H9 (cell line): ENCODE results near the gene DNAJC15. TPM values are rescaled to one million over a fixed set of nuclear protein-coding genes. Genes with fewer than 3 reads are reported as not detected.

Experiments
- DNase-seq: peaks from one replicate; pipeline ENCODE4 v3.0.0-alpha.2; 2017
- H2AFZ ChIP-seq: one replicate; pipeline ENCODE4 v1.6.1; 2013; ENCODE audit warnings: mild to moderate bottlenecking, low read length, control low read depth, moderate library complexity
- H2AK5ac ChIP-seq: 2 replicates; pipeline ENCODE4 v1.6.1; 2013; ENCODE audit warnings: low read length, control low read depth, mixed read lengths; ENCODE audit not compliant: insufficient read length
- H2BK120ac ChIP-seq: one replicate; pipeline ENCODE4 v1.6.1; 2013; ENCODE audit warnings: low read depth, mild to moderate bottlenecking, low read length, control low read depth, inconsistent platforms; ENCODE audit not compliant: poor library complexity, severe bottlenecking
- H2BK12ac ChIP-seq: 2 replicates; pipeline ENCODE4 v1.6.1; 2013; ENCODE audit warnings: low read length, control low read depth, mixed read lengths, low read depth; ENCODE audit not compliant: insufficient read length
- H2BK15ac ChIP-seq: 2 replicates; pipeline ENCODE4 v1.6.1; 2013; ENCODE audit warnings: low read depth, low read length, control low read depth
- H2BK20ac ChIP-seq: one replicate; pipeline ENCODE4 v1.6.1; 2013; ENCODE audit warnings: low read depth, mild to moderate bottlenecking, low read length, control low read depth, inconsistent platforms; ENCODE audit not compliant: poor library complexity, severe bottlenecking
- H2BK5ac ChIP-seq: 2 replicates; pipeline ENCODE4 v1.6.1; 2013; ENCODE audit warnings: low read length, control low read depth, mixed read lengths; ENCODE audit not compliant: insufficient read length
- H3K14ac ChIP-seq: 2 replicates; pipeline ENCODE4 v1.6.1; 2013; ENCODE audit warnings: low read length, control low read depth; ENCODE audit not compliant: insufficient read depth
- H3K18ac ChIP-seq: 2 replicates; pipeline ENCODE4 v1.6.1; 2013; ENCODE audit warnings: low read depth, mild to moderate bottlenecking, mixed read lengths, low read length, control low read depth; ENCODE audit not compliant: insufficient read length
- H3K23ac ChIP-seq: 2 replicates; pipeline ENCODE4 v1.6.1; 2013; ENCODE audit warnings: low read length, control low read depth, mixed read lengths, low read depth; ENCODE audit not compliant: insufficient read length
- H3K23me2 ChIP-seq: 2 replicates; pipeline ENCODE4 v1.6.1; 2013; ENCODE audit warnings: low read depth, mild to moderate bottlenecking, mixed read lengths, low read length, control low read depth; ENCODE audit not compliant: insufficient read length, poor library complexity, severe bottlenecking
- H3K27ac ChIP-seq: 2 replicates; pipeline ENCODE4 v1.5.1; 2013; ENCODE audit warnings: low read length, control low read depth, mixed read lengths, low read depth; ENCODE audit not compliant: insufficient read length
- H3K27me3 ChIP-seq: 2 replicates; pipeline ENCODE4 v1.6.1; 2013; ENCODE audit warnings: low read length, control low read depth, inconsistent platforms; ENCODE audit not compliant: insufficient read depth
- H3K4ac ChIP-seq: 2 replicates; pipeline ENCODE4 v1.6.1; 2013; ENCODE audit warnings: low read depth, mild to moderate bottlenecking, control low read depth, inconsistent platforms, low read length, moderate library complexity
- H3K4me1 ChIP-seq: 2 replicates; pipeline ENCODE4 v1.6.1; 2013; ENCODE audit warnings: low read length, control low read depth, inconsistent platforms; ENCODE audit not compliant: insufficient read depth
- H3K4me2 ChIP-seq: 2 replicates; pipeline ENCODE4 v1.6.1; 2013; ENCODE audit warnings: low read length, control low read depth, mixed read lengths; ENCODE audit not compliant: insufficient read length, insufficient read depth
- H3K56ac ChIP-seq: 2 replicates; pipeline ENCODE4 v1.6.1; 2013; ENCODE audit warnings: low read depth, mild to moderate bottlenecking, mixed read lengths, low read length, control low read depth; ENCODE audit not compliant: insufficient read length
- H3K79me1 ChIP-seq: 2 replicates; pipeline ENCODE4 v1.6.1; 2013; ENCODE audit warnings: low read depth, mild to moderate bottlenecking, moderate library complexity, low read length, control low read depth, inconsistent platforms; ENCODE audit not compliant: insufficient read depth, poor library complexity, severe bottlenecking
- H3K79me2 ChIP-seq: 2 replicates; pipeline ENCODE4 v1.6.1; 2013; ENCODE audit warnings: low read length, control low read depth, inconsistent platforms; ENCODE audit not compliant: insufficient read depth
- H3K9ac ChIP-seq: 2 replicates; pipeline ENCODE4 v1.6.1; 2013; ENCODE audit warnings: low read length, control low read depth, mixed read lengths; ENCODE audit not compliant: insufficient read length; ENCODE audit errors: extremely low read depth
- H3K9me3 ChIP-seq: one replicate; pipeline ENCODE4 v1.6.1; 2013; ENCODE audit warnings: low read depth, low read length, inconsistent platforms; ENCODE audit not compliant: control insufficient read depth
- H3T11ph ChIP-seq: one replicate; pipeline ENCODE4 v1.6.1; 2013; ENCODE audit warnings: mild to moderate bottlenecking, low read length, control low read depth, inconsistent platforms
- H4K20me1 ChIP-seq: one replicate; pipeline ENCODE4 v1.6.1; 2013; ENCODE audit not compliant: control insufficient read depth, insufficient read length, insufficient read depth
- H4K5ac ChIP-seq: 2 replicates; pipeline ENCODE4 v1.6.1; 2013; ENCODE audit warnings: low read depth, mild to moderate bottlenecking, mixed read lengths, low read length, control low read depth; ENCODE audit not compliant: insufficient read length
- H4K8ac ChIP-seq: replicated peaks from 2 replicates; pipeline ENCODE4 v1.6.1; 2013; ENCODE audit warnings: low read length, control low read depth, mixed read lengths, low read depth; ENCODE audit not compliant: insufficient read length
- H4K91ac ChIP-seq: 2 replicates; pipeline ENCODE4 v1.6.1; 2013; ENCODE audit warnings: low read depth, mild to moderate bottlenecking, moderate library complexity, mixed read lengths, low read length, control low read depth; ENCODE audit not compliant: insufficient read length
- H3K27ac Mint-ChIP-seq, 3 experiments: 2 replicates in 2 of 3; 3 replicates in 1 of 3; pipeline ENCODE4 v1.8.0; 2020 to 2021; ENCODE audit warnings: mixed read lengths in 3 of 3, mild to moderate bottlenecking in 1 of 3, moderate library complexity in 1 of 3
- H3K27me3 Mint-ChIP-seq: 2 replicates; pipeline ENCODE4 v1.8.0; 2021; ENCODE audit warnings: low read depth, mild to moderate bottlenecking, moderate library complexity, mixed read lengths
- H3K36me3 Mint-ChIP-seq, 3 experiments: 2 replicates in 2 of 3; 3 replicates in 1 of 3; pipeline ENCODE4 v1.8.0; 2020 to 2021; ENCODE audit warnings: low read depth in 3 of 3, mixed read lengths in 3 of 3; ENCODE audit not compliant: insufficient read depth in 1 of 3
- H3K4me1 Mint-ChIP-seq, 2 experiments: 2 replicates each; pipeline ENCODE4 v1.8.0; 2020; ENCODE audit warnings: mixed read lengths in 2 of 2
- H3K4me3 Mint-ChIP-seq, 2 experiments: 2 replicates in 1 of 2; 3 replicates in 1 of 2; pipeline ENCODE4 v1.8.0; 2020 to 2021; ENCODE audit warnings: mild to moderate bottlenecking in 2 of 2, mixed read lengths in 2 of 2, moderate library complexity in 1 of 2
- H3K9me3 Mint-ChIP-seq, 2 experiments: 2 replicates in 1 of 2; 3 replicates in 1 of 2; pipeline ENCODE4 v1.8.0; 2020; ENCODE audit warnings: mild to moderate bottlenecking in 2 of 2, mixed read lengths in 2 of 2, moderate library complexity in 1 of 2
- CTCF ChIP-seq: fragments of 200-600 bp; sonication (generic); conservative IDR thresholded peaks from 3 replicates; pipeline ENCODE4 v1.8.0; 2021; ENCODE audit warnings: antibody characterized with exemption, mild to moderate bottlenecking
- WGBS: extraction: QIAGEN DNeasy Blood & Tissue Kit; methylation state at CpG from one replicate; pipeline ENCODE4 v1.1.7; 2013; ENCODE audit warnings: missing lambda C conversion rate, low lambda C conversion rate, mixed read lengths; ENCODE audit not compliant: insufficient read length; ENCODE audit errors: extremely low coverage; 5-methylcytosine and 5-hydroxymethylcytosine counted together
- total RNA-seq: library from RNA; stranded (reverse); gene quantifications from 2 replicates; pipeline ENCODE4 v1.2.1, GENCODE V29; 2021

Gene DNAJC15
- total RNA-seq, 1 experiment from 2014 or later, result 13.4 TPM

DNA sequence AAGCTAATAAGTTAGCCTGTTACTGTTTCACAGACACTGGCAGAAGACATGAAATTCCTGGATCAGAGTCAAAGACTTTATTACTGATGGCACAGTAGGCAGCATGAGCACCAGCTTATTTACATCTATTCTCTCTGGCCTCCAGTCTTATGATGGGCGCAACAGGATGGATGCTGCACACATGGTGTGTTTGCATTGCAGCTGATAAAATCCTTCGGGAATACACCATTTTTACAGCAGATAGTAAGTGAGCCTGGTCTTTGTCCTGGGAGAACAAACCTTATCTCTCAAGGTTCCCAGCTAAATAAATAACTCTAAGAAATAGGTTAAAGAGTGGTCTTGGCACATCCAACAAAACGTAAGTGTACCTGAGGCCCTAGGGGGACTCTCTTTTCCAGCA, 47.3 kb upstream of the DNAJC15 start:
- Mint-ChIP-seq H3K27ac (no peak overlapping the region), H3K4me1 (peaks cover 17% of the 10 kb centered on the region in 2 experiments), H3K4me3 (no peak overlapping the region), H3K27me3 (no peaks in the 10 kb centered on the region), H3K36me3 (peaks cover 0 to 2% (median 0%) of the 10 kb centered on the region in 3 experiments; a peak in 1 of 7 replicates), H3K9me3 (no peaks in the 10 kb centered on the region; a peak in 2 of 5 replicates)
- no peak overlapping the region for H3K27ac ChIP-seq
- H3K56ac ChIP-seq, result no peak overlapping the region
- no peak overlapping the region for H4K91ac ChIP-seq
- H2AFZ ChIP-seq, result no peak overlapping the region
- H3K23ac ChIP-seq, result no peak overlapping the region
- no peak overlapping the region for H3K4ac ChIP-seq
- H3K23me2 ChIP-seq, result no peaks in the 10 kb centered on the region
- DNase-seq, result no peak
- no peak for TF ChIP-seq CTCF
- no peak overlapping the region for H3K18ac ChIP-seq
- H3K9ac ChIP-seq, result no peak overlapping the region
- no peak overlapping the region for H2BK120ac ChIP-seq
- no CpG with 5 or more reads among the region's 3 CpGs for WGBS
- H3K4me2 ChIP-seq, result no peak overlapping the region
- no peak overlapping the region for H2BK5ac ChIP-seq
- H2BK15ac ChIP-seq, result no peak overlapping the region
- no peak overlapping the region for H3T11ph ChIP-seq
- 0 out of 2 replicates have a peak, but pooled peaks cover 2% of the 10 kb centered on the region for H3K4me1 ChIP-seq
- H3K9me3 ChIP-seq, result no peaks in the 10 kb centered on the region
- no peaks in the 10 kb centered on the region for H3K79me2 ChIP-seq
- no peaks in the 10 kb centered on the region for H3K27me3 ChIP-seq
- H4K20me1 ChIP-seq, result no peaks in the 10 kb centered on the region
- no peak overlapping the region for H4K5ac ChIP-seq
- H4K8ac ChIP-seq, result no peak overlapping the region
- no peak overlapping the region for H2AK5ac ChIP-seq
- H3K79me1 ChIP-seq, result no peaks in the 10 kb centered on the region
- no peak overlapping the region for H2BK12ac ChIP-seq
- no peak overlapping the region for H2BK20ac ChIP-seq
- H3K14ac ChIP-seq, result no peak overlapping the region
